Natural killer cell (primary cell): ENCODE data around the gene PIGS. TPM values are rescaled to one million over a fixed set of nuclear protein-coding genes. Genes with fewer than 3 reads are reported as not detected.
"Not testable (repeated sequence)": the region's sequence is repeated elsewhere in the genome, so short reads cannot be mapped to it uniquely, and the experiment has no call there.

Source experiments
- ATAC-seq, 3 donors: fragments of 150-1000 bp in 2 of 3; fragments of 200-7000 bp in 1 of 3; cut with Tn5 transposase; 1 replicate in 1 of 3; 2 replicates in 2 of 3; pipeline ENCODE4 v1.10.0; 2021; ENCODE audit warnings: mild to moderate bottlenecking in 2 of 3, moderate library complexity in 2 of 3
- DNase-seq, 2 donors: peaks; one replicate each; pipeline versions ENCODE4 v3.0.0 to v3.0.0-alpha.2; 2013 to 2021; ENCODE audit warnings: mixed read lengths in 1 of 2
- H3K27ac ChIP-seq: one replicate; pipeline ENCODE4 v1.5.1; 2013; ENCODE audit warnings: mild to moderate bottlenecking, low read length
- H3K27me3 ChIP-seq: one replicate; pipeline ENCODE4 v1.6.1; 2013; ENCODE audit warnings: low read length; ENCODE audit not compliant: control insufficient read depth, insufficient read depth
- H3K36me3 ChIP-seq: one replicate; pipeline ENCODE4 v1.6.1; 2013; ENCODE audit warnings: low read length; ENCODE audit not compliant: control insufficient read depth, insufficient read depth
- H3K4me1 ChIP-seq: one replicate; pipeline ENCODE4 v1.6.1; 2013; ENCODE audit warnings: low read length; ENCODE audit not compliant: control insufficient read depth, insufficient read depth
- H3K4me3 ChIP-seq: one replicate; pipeline ENCODE4 v1.5.1; 2013; ENCODE audit warnings: low read length
- H3K9me3 ChIP-seq: one replicate; pipeline ENCODE4 v1.6.1; 2013; ENCODE audit warnings: low read length; ENCODE audit not compliant: control insufficient read depth, insufficient read depth
- H3K27ac Mint-ChIP-seq, 2 donors: one replicate each; pipeline ENCODE4 v1.8.0; 2022; ENCODE audit warnings: mild to moderate bottlenecking in 2 of 2, mixed read lengths in 2 of 2, moderate library complexity in 1 of 2
- H3K27me3 Mint-ChIP-seq, 2 donors: one replicate each; pipeline ENCODE4 v1.8.0; 2022; ENCODE audit warnings: low read depth in 2 of 2, mixed read lengths in 2 of 2
- H3K36me3 Mint-ChIP-seq: one replicate; pipeline ENCODE4 v1.8.0; 2022; ENCODE audit warnings: mixed read lengths
- H3K4me1 Mint-ChIP-seq, 2 donors: one replicate each; pipeline ENCODE4 v1.8.0; 2022; ENCODE audit warnings: mixed read lengths in 2 of 2
- H3K4me3 Mint-ChIP-seq: one replicate; pipeline ENCODE4 v1.8.0; 2022; ENCODE audit warnings: mild to moderate bottlenecking, moderate library complexity, mixed read lengths
- H3K9me3 Mint-ChIP-seq, 2 donors: one replicate each; pipeline ENCODE4 v1.8.0; 2022; ENCODE audit warnings: mixed read lengths in 2 of 2
- WGBS: methylation state at CpG from one replicate; pipeline ENCODE4 v1.1.7; 2013; ENCODE audit warnings: missing lambda C conversion rate; ENCODE audit not compliant: insufficient coverage; 5-methylcytosine and 5-hydroxymethylcytosine counted together
- intact Hi-C: fragments of 100-400 bp; cut with micrococcal nuclease; formaldehyde crosslinking; loops from one replicate; pipeline ENCODE4 v1.14.2; 2022
- total RNA-seq, 4 donors: library from RNA; stranded (reverse); fragments of 120-200 nt in 1 of 4; gene quantifications; one replicate each; pipeline versions ENCODE4 v1.2.3 to v1.2.4, GENCODE V29; 2013 to 2022
- TF ChIP-seq, protein P1 (sequence below): fragments of 200-600 bp; IDR thresholded peaks from one replicate; pipeline ENCODE4 v1.8.0; 2022; ENCODE audit warnings: antibody characterized with exemption

PIGS gene
- total RNA-seq, 3 donors from 2014 or later (not counting 1 experiment from before 2014, with no cell fraction given) = 88.3 to 95.3 (median 92.3) TPM

DNA sequence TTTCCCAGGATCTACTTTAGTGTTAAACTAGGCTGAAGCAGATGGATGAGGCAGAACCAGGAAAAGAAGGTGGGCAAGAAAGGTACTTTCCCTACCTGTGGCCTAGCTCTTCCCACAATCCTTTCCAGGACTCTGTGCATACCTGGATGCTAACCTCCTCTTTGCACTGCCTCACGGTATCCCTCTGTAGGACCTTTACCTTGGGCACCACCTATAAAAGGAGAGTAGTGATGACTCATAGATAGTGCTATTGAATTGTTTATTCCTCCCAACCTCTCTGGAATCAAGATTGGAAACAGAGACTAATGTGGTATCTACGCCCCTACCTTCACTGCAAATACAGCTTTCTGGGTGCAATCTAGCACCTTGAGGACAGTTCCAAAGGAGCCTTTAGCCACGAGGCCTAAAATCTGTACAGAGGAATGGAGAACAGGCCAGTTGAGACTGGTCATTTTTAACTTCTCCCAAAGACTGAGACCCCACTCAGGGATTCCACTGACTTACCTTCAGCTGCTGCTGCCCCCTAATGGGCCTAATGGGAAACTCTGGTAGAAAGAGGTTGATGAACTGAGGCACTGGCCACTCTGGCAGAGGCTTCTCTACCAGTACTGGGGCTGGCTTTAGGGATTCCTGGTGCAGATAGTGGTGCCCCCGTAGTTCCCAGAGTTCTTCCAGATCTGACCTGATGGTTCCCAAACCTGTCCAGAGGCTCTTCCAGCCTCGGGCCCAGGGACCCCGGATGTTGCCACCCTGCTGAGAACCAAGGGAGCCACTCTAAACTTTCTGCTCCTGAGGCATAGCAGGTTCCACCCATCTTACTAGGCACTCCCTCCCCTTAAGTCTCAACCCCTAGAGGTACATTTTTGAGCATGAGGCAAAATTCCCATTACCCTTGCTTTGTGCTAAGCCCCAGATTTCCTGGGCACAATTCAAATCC, 41.9 kb upstream of the PIGS start:
- ATAC-seq (peak; percentile 46 to 68 (median 66)), DNase-seq (peak; percentile 23 to 68)
- no peak overlapping the region for H3K4me3 ChIP-seq
- H3K9me3 ChIP-seq = no peaks in the 10 kb centered on the region
- TF ChIP-seq, protein P1, sequence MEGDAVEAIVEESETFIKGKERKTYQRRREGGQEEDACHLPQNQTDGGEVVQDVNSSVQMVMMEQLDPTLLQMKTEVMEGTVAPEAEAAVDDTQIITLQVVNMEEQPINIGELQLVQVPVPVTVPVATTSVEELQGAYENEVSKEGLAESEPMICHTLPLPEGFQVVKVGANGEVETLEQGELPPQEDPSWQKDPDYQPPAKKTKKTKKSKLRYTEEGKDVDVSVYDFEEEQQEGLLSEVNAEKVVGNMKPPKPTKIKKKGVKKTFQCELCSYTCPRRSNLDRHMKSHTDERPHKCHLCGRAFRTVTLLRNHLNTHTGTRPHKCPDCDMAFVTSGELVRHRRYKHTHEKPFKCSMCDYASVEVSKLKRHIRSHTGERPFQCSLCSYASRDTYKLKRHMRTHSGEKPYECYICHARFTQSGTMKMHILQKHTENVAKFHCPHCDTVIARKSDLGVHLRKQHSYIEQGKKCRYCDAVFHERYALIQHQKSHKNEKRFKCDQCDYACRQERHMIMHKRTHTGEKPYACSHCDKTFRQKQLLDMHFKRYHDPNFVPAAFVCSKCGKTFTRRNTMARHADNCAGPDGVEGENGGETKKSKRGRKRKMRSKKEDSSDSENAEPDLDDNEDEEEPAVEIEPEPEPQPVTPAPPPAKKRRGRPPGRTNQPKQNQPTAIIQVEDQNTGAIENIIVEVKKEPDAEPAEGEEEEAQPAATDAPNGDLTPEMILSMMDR = peak; percentile 72
- no peak overlapping the region for H3K27ac ChIP-seq
- H3K27me3 Mint-ChIP-seq = no peaks in the 10 kb centered on the region
- peaks cover 43% of the 10 kb centered on the region for H3K36me3 ChIP-seq
- no peak overlapping the region for H3K4me3 Mint-ChIP-seq
- H3K36me3 Mint-ChIP-seq = peaks cover 9% of the 10 kb centered on the region
- H3K27me3 ChIP-seq = no peaks in the 10 kb centered on the region
- no peaks in the 10 kb centered on the region for H3K9me3 Mint-ChIP-seq
- H3K27ac Mint-ChIP-seq = peak overlapping the region; percentile 14 to 59
- WGBS = 94% methylated on average over 5 of the region's 6 CpGs
- intact Hi-C loops = loop anchor here (1.0 kb wide), 1 partner anchor 119 kb away; no protein-coding TSS in a partner anchor
- H3K4me1 Mint-ChIP-seq = no peaks in the 10 kb centered on the region
- H3K4me1 ChIP-seq = no peaks in the 10 kb centered on the region

DNA sequence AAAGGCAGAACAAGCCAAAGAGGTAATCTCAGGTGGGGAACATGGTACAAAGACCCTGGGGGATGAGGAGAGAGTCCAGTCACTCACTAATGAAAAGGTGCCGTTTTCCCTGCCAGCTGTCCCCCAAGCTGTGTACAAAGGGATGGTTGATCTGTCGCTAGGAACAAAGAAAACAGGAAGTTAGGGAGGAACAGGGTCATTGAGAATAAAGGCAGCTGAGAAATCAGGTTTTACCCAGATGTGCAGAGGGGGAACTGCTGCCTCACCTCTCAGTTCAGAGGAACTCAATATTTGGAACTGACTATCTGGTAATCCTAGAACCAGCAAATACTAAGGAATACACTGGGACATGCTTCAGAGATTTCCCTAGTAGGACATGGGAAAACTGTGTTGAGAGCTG, 41.2 kb upstream of the PIGS start:
- Histone ChIP-seq H3K4me1 (no peaks in the 10 kb centered on the region), H3K27ac (no peak overlapping the region), H3K9me3 (no peaks in the 10 kb centered on the region), H3K36me3 (peaks cover 38% of the 10 kb centered on the region), H3K4me3 (no peak overlapping the region), H3K27me3 (no peaks in the 10 kb centered on the region)
- peak overlapping the region in 1 of 2 donors; percentile 24 for H3K27ac Mint-ChIP-seq
- intact Hi-C loops = no loop called here
- H3K36me3 Mint-ChIP-seq = peaks cover 9% of the 10 kb centered on the region
- ATAC-seq = no peak
- no peaks in the 10 kb centered on the region for H3K9me3 Mint-ChIP-seq
- TF ChIP-seq, protein P1 = no peak
- H3K4me3 Mint-ChIP-seq = no peak overlapping the region
- H3K4me1 Mint-ChIP-seq = no peaks in the 10 kb centered on the region
- WGBS = 33% methylated on average over 2 of the region's 2 CpGs
- no peaks in the 10 kb centered on the region for H3K27me3 Mint-ChIP-seq
- no peak for DNase-seq

DNA sequence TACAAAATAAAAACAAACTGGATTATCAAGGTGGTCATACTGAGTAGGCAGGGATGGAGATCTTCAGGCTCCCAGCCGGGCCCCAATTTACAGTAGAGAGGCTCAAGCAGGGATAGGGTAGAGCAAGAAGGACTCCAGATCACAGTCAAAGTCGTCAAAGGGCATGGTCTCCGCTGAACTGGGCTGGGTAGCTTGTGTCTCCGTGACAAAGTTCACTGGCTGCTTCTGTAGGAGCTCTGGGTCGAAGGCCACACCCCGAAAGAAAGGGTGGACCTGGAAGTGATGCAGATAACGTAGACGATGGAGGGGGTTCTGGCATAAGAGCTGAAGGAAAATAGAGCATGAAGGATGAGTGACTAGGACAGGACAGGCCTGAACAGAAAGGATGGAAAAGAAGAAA, 39.1 kb upstream of the PIGS start:
- H3K9me3 ChIP-seq = no peaks in the 10 kb centered on the region
- no peak for DNase-seq
- Mint-ChIP-seq H3K4me3 (no peak overlapping the region), H3K27ac (peak overlapping the region in 1 of 2 donors; percentile 10), H3K27me3 (no peaks in the 10 kb centered on the region), H3K9me3 (no peaks in the 10 kb centered on the region), H3K36me3 (no peaks in the 10 kb centered on the region), H3K4me1 (no peaks in the 10 kb centered on the region)
- no peaks in the 10 kb centered on the region for H3K27me3 ChIP-seq
- no peak overlapping the region for H3K27ac ChIP-seq
- no peak overlapping the region for H3K4me3 ChIP-seq
- intact Hi-C loops = no loop called here
- 96% methylated on average over 8 of the region's 8 CpGs for WGBS
- ATAC-seq = no peak
- H3K4me1 ChIP-seq = no peaks in the 10 kb centered on the region
- peaks cover 16% of the 10 kb centered on the region for H3K36me3 ChIP-seq
- TF ChIP-seq, protein P1 = no peak

DNA sequence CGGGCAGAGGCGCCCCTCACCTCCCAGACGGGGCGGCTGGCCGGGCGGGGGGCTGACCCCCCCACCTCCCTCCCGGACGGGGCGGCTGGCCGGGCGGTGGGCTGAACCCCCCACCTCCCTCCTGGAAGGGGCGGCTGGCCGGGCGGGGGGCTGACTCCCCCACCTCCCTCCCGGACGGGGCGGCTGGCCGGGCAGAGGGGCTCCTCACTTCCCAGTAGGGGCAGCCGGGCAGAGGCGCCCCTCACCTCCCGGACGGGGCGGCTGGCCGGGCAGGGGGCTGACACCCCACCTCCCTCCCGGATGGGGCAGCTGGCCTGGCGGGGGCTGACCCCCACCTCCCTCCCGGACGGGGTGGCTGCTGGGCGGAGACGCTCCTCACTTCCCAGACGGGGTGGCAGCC, 32.7 kb upstream of the PIGS start:
- H3K9me3 ChIP-seq, H3K9me3 Mint-ChIP-seq, ATAC-seq, H3K27ac ChIP-seq, H3K27me3 Mint-ChIP-seq, H3K36me3 Mint-ChIP-seq, H3K27me3 ChIP-seq, H3K4me1 Mint-ChIP-seq, H3K36me3 ChIP-seq, H3K27ac Mint-ChIP-seq, H3K4me3 Mint-ChIP-seq, intact Hi-C loops, DNase-seq, H3K4me3 ChIP-seq: not testable (repeated sequence)
- 92% methylated on average over 8 of the region's 31 CpGs for WGBS
- peaks cover 13% of the 10 kb centered on the region for H3K4me1 ChIP-seq
